ENCODE results near the gene CXorf38.
"Not testable (repeated sequence)": the region's sequence is repeated elsewhere in the genome, so short reads cannot be mapped to it uniquely, and the experiment has no call there.

CXorf38 gene

GRCh38 chrX:40607381-40607780, 40.0 kb downstream of the CXorf38 start:
- no peak for TF ChIP-seq ZNF274 (IDR thresholded peaks at IDR 0.05; ENCODE audit: low read depth, low read length)
- no peak overlapping the region for H3K4me3 ChIP-seq (ENCODE audit: low read length)

DNA sequence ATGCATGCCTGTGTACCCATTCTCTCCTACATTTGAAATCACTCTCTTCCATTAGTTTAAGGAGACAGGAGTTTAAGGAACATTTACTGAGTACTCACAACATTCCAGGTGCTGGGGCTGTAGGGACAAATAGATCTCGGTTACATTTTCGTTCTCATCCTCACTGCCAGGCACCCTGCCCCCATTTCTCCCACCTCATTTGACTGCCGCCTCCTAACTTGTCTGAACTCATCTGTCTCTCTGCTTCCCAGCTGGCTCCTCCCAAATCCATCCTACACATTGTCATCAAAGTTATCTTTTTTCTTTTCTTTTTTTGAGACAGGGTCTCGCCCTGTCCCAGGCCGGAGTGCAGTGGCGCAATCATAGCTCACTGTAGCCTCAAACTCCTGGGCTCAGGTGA, 43.9 kb downstream of the CXorf38 start:
- H3K4me3 ChIP-seq (ENCODE audit: low read length): no peak overlapping the region
- TF ChIP-seq ZNF274 (IDR thresholded peaks at IDR 0.05; ENCODE audit: low read depth, low read length): no peak

- not testable (repeated sequence) for H3K4me3 ChIP-seq (ENCODE audit: low read length)
These were observed 57.6 kb downstream of the CXorf38 start for GRCh38 chrX:40589616-40590321.

- not testable (repeated sequence) for H3K4me3 ChIP-seq (ENCODE audit: low read length)
These were observed 59.7 kb downstream of the CXorf38 start for GRCh38 chrX:40587623-40588022.

DNA sequence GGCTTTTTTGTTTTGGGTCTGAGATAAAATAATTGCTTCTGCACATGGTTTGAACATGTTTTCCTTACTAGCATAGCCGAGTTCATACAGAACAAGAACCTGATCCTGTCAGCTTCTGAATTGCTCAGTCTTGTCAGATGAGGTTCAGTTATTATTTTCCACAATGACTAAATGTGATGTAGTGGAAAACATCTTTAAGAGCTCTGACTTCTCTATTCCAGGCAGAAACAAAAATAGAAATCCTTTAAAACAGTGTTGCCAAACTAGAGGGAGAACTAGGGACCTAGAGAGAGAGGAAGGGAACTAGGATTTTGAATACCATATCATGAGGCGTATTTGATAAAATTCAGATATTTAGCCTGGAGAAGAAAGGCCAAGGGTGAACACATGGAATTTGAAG, 64.5 kb downstream of the CXorf38 start:
- no peak for TF ChIP-seq ZNF274 (IDR thresholded peaks at IDR 0.05; ENCODE audit: low read depth, low read length)
- no peak overlapping the region for H3K4me3 ChIP-seq (ENCODE audit: low read length)

GRCh38 chrX:40582178-40582577, 65.2 kb downstream of the CXorf38 start:
- H3K4me3 ChIP-seq (ENCODE audit: low read length): not testable (repeated sequence)

DNA sequence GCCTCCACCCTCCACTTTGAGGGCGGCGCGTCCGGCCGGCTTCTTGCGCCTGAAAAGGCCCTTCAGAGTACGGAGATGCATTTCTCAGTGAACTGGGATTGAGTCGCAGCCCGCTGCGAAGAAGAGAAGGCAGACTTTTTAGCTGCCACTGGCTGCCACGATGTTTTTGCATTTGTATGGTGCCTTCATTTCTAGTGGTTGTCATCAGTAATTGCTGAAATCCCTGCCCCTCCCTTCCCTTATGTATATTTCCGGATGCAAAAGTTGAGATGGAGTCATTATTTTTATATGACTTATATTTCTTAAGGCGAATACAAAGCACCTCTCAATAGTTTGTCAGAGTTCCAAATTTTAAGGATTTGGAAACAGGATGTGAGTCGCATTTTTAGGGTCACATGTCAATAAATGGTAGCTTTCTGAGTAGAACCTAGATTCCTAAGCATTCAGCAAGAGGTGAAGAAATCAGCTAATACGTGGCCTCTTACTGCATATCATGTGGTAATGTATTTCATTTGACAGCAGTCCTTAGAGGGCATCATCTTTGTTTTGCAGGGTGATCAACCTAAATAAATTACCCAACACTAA, 65.9 kb downstream of the CXorf38 start:
- no peak for TF ChIP-seq ZNF274 (IDR thresholded peaks at IDR 0.05; ENCODE audit: low read depth, low read length)
- H3K4me3 ChIP-seq (ENCODE audit: low read length): peak overlapping the region; percentile 71

GRCh38 chrX:40580537-40581335, 66.6 kb downstream of the CXorf38 start, which contains the start of gene ATP6AP2:
TSS of gene ATP6AP2 (plus strand) at chrX:40580970. CDS start at chrX:40581066, 96 bp downstream.
- no peak for TF ChIP-seq ZNF274 (IDR thresholded peaks at IDR 0.05; ENCODE audit: low read depth, low read length)
- H3K4me3 ChIP-seq (ENCODE audit: low read length): peak within 1 kb of the TSS; percentile 71

DNA sequence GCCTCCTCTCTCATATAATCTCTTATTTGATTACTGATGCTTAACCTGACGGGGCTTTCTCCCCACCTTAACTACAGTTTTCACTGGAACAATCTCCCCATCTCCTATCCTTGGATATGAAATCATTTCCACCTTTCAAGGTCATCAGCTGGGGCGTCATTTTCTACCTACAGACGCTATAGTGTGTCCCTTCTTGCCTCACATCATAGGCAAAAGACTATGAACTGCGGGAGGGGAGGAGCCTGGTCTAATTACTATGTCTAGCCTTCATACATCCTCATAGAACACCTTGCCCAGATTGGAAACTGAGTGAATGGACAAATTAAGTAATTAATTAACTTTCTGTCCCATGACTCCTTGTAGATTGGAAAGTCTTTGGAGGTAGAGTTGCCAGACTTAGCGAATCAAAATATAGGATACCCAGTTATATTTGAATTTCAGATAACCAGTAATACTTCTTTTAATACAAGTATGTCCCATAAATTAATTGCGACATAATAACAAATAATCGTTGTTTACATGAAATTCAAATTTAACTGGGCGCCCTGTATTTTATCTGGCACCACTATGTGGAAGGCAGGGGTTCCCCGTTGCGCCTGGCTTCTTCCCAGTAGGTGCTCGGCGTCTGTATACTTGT, 67.3 kb downstream of the CXorf38 start:
- H3K4me3 ChIP-seq (ENCODE audit: low read length): peak overlapping the region; percentile 71; the same call in 1 of the 2 replicates
- TF ChIP-seq ZNF274 (IDR thresholded peaks at IDR 0.05; ENCODE audit: low read depth, low read length): no peak

GRCh38 chrX:40579141-40579540, 68.2 kb downstream of the CXorf38 start:
- no peak overlapping the region for H3K4me3 ChIP-seq (ENCODE audit: low read length)
- no peak for TF ChIP-seq ZNF274 (IDR thresholded peaks at IDR 0.05; ENCODE audit: low read depth, low read length)

DNA sequence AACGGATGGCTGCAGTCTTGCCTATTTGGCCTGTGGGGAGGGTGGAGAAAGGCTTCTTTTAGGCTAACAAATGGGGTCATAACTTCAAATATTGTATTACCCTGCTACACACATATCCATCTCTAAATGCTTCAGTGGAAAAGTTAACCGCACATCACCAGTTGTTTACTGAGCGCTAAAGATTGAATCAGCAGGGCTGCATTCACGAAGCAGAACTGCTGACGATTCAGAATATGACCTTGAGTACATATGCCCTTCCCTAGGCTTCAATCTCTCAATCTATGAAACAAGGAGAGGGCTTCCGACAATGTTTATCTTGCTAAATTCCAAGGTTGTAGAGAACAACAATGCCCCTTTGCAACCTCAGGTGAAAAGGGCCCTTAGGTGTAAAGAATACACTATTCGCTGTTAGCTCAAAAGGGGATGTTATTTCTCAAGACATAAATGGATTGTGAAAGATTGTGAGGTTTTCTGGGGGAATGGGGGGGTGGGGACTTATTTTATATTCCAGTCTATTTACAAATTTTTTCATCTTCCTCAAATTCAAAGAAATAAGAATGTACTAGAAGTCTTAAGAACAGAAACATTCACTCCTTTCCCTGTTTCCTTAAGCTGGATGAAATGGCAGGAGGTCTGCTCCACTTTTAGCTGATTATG, 69.2 kb downstream of the CXorf38 start:
- no peak overlapping the region for H3K4me3 ChIP-seq (ENCODE audit: low read length)
- no peak for TF ChIP-seq ZNF274 (IDR thresholded peaks at IDR 0.05; ENCODE audit: low read depth, low read length)

Data from GM08714 (cell line).